Lower leg skin (tissue), 4 donors: ENCODE results near the gene KIF3B. TPM values are rescaled to one million over a fixed set of nuclear protein-coding genes. Genes with fewer than 3 reads are reported as not detected.
A peak's percentile ranks its signal among the peaks of the same experiment; 100 is the strongest.

Experiments used
- DNase-seq, 2 donors: peaks; one replicate each; pipeline ENCODE4 v3.0.0-alpha.2; 2019; ENCODE audit warnings: low spot score in 2 of 2
- H3K4me3 ChIP-seq: fragments of 200-600 bp; sonication (generic); 2 replicates; pipeline ENCODE4 v1.5.1; 2017; ENCODE audit warnings: mild to moderate bottlenecking, low read depth; ENCODE audit not compliant: poor library complexity, severe bottlenecking
- POLR2A ChIP-seq, 2 donors: fragments of 450-650 bp; IDR thresholded peaks; one replicate each; pipeline ENCODE4 v1.6.1; 2016 to 2017; ENCODE audit warnings: antibody characterized with exemption in 2 of 2, mild to moderate bottlenecking in 1 of 2, moderate library complexity in 1 of 2
- WGBS, 2 donors: methylation state at CpG; one replicate each; pipeline ENCODE4 v1.1.5; 2018; 5-methylcytosine and 5-hydroxymethylcytosine counted together
- intact Hi-C: fragments of 100-400 bp; cut with DNase I; formaldehyde crosslinking; loops from one replicate; pipeline ENCODE4 v1.15.0; 2023; ENCODE audit warnings: low total_unique reads
- total RNA-seq, 4 donors: library from RNA; depleted of rRNA; stranded (reverse); fragments of >200 nt; gene quantifications; one replicate each; pipeline ENCODE4 v1.1.0, GENCODE V29; 2016
- TF ChIP-seq, protein P1 (sequence below), 3 donors: fragments of 450-650 bp; IDR thresholded peaks; one replicate each; pipeline ENCODE4 v1.5.1; 2016; ENCODE audit warnings: antibody characterized with exemption in 3 of 3, mild to moderate bottlenecking in 3 of 3, moderate library complexity in 2 of 3

The KIF3B gene
- total RNA-seq, 4 donors from 2014 or later, result 9.7 to 17.8 (median 13.1) TPM

- DNase-seq, result peak in 1 of 2 donors; percentile 79
- intact Hi-C loops, result no loop called here
- no peak for TF ChIP-seq POLR2A (IDR thresholded peaks at IDR 0.05)
- TF ChIP-seq, protein P1, sequence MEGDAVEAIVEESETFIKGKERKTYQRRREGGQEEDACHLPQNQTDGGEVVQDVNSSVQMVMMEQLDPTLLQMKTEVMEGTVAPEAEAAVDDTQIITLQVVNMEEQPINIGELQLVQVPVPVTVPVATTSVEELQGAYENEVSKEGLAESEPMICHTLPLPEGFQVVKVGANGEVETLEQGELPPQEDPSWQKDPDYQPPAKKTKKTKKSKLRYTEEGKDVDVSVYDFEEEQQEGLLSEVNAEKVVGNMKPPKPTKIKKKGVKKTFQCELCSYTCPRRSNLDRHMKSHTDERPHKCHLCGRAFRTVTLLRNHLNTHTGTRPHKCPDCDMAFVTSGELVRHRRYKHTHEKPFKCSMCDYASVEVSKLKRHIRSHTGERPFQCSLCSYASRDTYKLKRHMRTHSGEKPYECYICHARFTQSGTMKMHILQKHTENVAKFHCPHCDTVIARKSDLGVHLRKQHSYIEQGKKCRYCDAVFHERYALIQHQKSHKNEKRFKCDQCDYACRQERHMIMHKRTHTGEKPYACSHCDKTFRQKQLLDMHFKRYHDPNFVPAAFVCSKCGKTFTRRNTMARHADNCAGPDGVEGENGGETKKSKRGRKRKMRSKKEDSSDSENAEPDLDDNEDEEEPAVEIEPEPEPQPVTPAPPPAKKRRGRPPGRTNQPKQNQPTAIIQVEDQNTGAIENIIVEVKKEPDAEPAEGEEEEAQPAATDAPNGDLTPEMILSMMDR (IDR thresholded peaks at IDR 0.05), result no peak
- 75 to 78% methylated on average over 3 of the region's 3 CpGs for WGBS, 2 donors
- H3K4me3 ChIP-seq, result no peak overlapping the region
Observed at GRCh38 chr20:32332614-32333013, 55.2 kb downstream of the KIF3B start.

DNA sequence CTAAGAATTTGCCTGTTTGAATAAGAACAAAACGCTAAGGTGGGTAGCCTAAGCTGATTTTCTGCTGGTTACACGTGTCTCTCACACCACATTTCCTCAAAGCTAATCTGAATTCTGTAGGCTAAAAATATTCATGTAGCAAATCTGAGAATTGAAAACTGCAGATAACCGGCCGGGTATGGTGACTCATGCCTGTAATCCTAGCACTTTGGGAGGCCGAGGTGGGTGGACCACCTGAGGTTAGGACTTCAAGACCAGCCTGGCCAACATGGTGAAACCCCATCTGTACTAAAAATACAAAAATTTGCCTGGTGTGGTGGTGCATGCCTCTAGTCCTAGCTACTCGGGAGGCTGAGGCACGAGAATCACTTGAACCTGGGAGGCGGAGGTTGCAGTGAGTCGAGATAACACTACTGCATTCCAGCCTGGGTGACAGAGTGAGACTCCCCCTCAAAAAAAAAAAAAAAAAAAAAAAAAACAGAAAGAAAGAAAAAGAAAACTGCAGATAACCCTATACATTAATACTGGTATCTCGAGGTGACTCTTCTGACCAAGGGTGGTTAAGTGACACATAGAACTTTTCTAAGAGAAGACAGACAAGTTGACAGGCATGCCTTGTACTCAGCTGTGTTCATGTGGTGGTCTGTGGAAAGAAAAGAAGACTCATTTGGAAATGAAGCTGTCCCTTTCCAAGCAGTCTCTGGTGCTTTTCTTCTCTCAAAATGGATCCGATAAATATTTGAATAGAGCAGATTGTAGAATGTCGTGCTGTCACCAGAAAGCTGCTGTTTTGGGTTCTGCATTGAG lies 55.9 kb downstream of the KIF3B start:
- intact Hi-C loops, result no loop called here
- peak in 1 of 2 donors; percentile 42 for DNase-seq
- TF ChIP-seq, protein P1 (IDR thresholded peaks at IDR 0.05), result no peak
- TF ChIP-seq POLR2A (IDR thresholded peaks at IDR 0.05), result no peak
- H3K4me3 ChIP-seq, result no peak overlapping the region
- 85 to 86% methylated on average over 12 of the region's 12 CpGs for WGBS, 2 donors

- no peak for TF ChIP-seq POLR2A (IDR thresholded peaks at IDR 0.05)
- TF ChIP-seq, protein P1 (IDR thresholded peaks at IDR 0.05), result no peak
- DNase-seq, result peak; percentile 40 to 89
- no peak overlapping the region for H3K4me3 ChIP-seq
- intact Hi-C loops, result no loop called here
- WGBS, 2 donors, result 44 to 52% methylated on average over 13 of the region's 13 CpGs
Observed at GRCh38 chr20:32333988-32334885, 56.8 kb downstream of the KIF3B start.

GRCh38 chr20:32336918-32337347 lies 59.5 kb downstream of the KIF3B start:
- no peak for DNase-seq
- H3K4me3 ChIP-seq, result no peak overlapping the region
- intact Hi-C loops, result no loop called here
- 42 to 47% methylated on average over 5 of the region's 5 CpGs for WGBS, 2 donors
- TF ChIP-seq, protein P1 (IDR thresholded peaks at IDR 0.05), result no peak

- DNase-seq, result no peak
- intact Hi-C loops, result no loop called here
- TF ChIP-seq, protein P1 (IDR thresholded peaks at IDR 0.05), result no peak
- no peak for TF ChIP-seq POLR2A (IDR thresholded peaks at IDR 0.05)
- no peak overlapping the region for H3K4me3 ChIP-seq
- 95 to 96% methylated on average over 11 of the region's 11 CpGs for WGBS, 2 donors
Observed at GRCh38 chr20:32337937-32338661, 60.6 kb downstream of the KIF3B start.
